GM12878 (cell line): Measurements from ENCODE around the gene RCC2. TPM values are rescaled to one million over a fixed set of nuclear protein-coding genes. Genes with fewer than 3 reads are reported as not detected.

Source experiments
- ATAC-seq: fragments of 200-7000 bp; cut with Tn5 transposase; 3 replicates; pipeline ENCODE4 v1.9.1; 2020; ENCODE audit warnings: mild to moderate bottlenecking, moderate library complexity
- BruUV-seq: library from RNA; stranded (reverse); fragments of 400-500 nt; replicated peaks from 2 replicates; lab custom pipeline; 2021; lab: Mats Ljungman, UMichigan
- CTCF ChIA-PET: fragments of 300-600 bp; sonication (Branson Sonifier 250); formaldehyde crosslinking; extraction: SDS; loops from one replicate; lab custom pipeline; 2021; ENCODE audit warnings: inconsistent platforms; lab: Yijun Ruan, JAX
- POLR2A ChIA-PET: fragments of 350-600 bp; formaldehyde crosslinking; extraction: SDS; loops from one replicate; lab custom pipeline; 2021; ENCODE audit warnings: inconsistent platforms; lab: Charles Lee
- RAD21 ChIA-PET: fragments of 300-600 bp; sonication (Branson Sonifier 250); formaldehyde crosslinking; loops from one replicate; lab custom pipeline; 2023; ENCODE audit warnings: antibody characterized with exemption; ENCODE audit not compliant: unreplicated experiment; lab: Charles Lee
- SMC1A ChIA-PET: fragments of 300-600 bp; sonication (Branson Sonifier 250); formaldehyde crosslinking; loops from one replicate; lab custom pipeline; 2023; ENCODE audit not compliant: unreplicated experiment, uncharacterized antibody; lab: Charles Lee
- DNase-seq: peaks from one replicate; pipeline ENCODE4 v3.0.0-alpha.2; 2011; ENCODE audit warnings: low read depth, low spot score
- FAIRE-seq: peaks from 3 replicates; lab custom pipeline; 2011; peaks lifted over from hg19 to GRCh38; lab: Jason Lieb, UNC
- H2AFZ ChIP-seq: 2 replicates; pipeline ENCODE4 v1.6.0; 2011; ENCODE audit warnings: low read depth, low read length, control low read depth; ENCODE audit not compliant: control insufficient read depth
- H3K27ac ChIP-seq: 2 replicates; pipeline ENCODE4 v1.5.1; 2011; ENCODE audit warnings: control low read depth; ENCODE audit not compliant: control insufficient read depth, insufficient read depth
- H3K27me3 ChIP-seq, 2 experiments: replicated peaks in 1 of 2; 2 replicates each; pipeline versions ENCODE4 v1.6.0 to v1.6.1; 2011; ENCODE audit warnings: low read length in 1 of 2; ENCODE audit not compliant: control insufficient read depth in 2 of 2, insufficient read depth in 2 of 2
- H3K36me3 ChIP-seq, 2 experiments: 2 replicates each; pipeline ENCODE4 v1.5.1; 2011; ENCODE audit warnings: low read length in 1 of 2; ENCODE audit not compliant: control insufficient read depth in 2 of 2, insufficient read depth in 2 of 2
- H3K4me1 ChIP-seq: 2 replicates; pipeline ENCODE4 v1.6.1; 2011; ENCODE audit warnings: mild to moderate bottlenecking, low read length, moderate library complexity, mixed read lengths; ENCODE audit not compliant: control insufficient read depth, insufficient read depth
- H3K4me2 ChIP-seq: 2 replicates; pipeline ENCODE4 v1.6.0; 2011; ENCODE audit warnings: control low read depth; ENCODE audit not compliant: control insufficient read depth, insufficient read depth
- H3K4me3 ChIP-seq: fragments of 200-600 bp; sonication (generic); 2 replicates; pipeline ENCODE4 v1.5.1; 2016
- H3K79me2 ChIP-seq: 2 replicates; pipeline ENCODE4 v1.6.0; 2011; ENCODE audit warnings: low read length; ENCODE audit not compliant: control insufficient read depth, insufficient read depth
- H3K9ac ChIP-seq: 2 replicates; pipeline ENCODE4 v1.8.0; 2011; ENCODE audit warnings: low read length, control low read depth, mixed read lengths; ENCODE audit not compliant: control insufficient read depth, insufficient read depth
- H3K9me3 ChIP-seq: replicated peaks from 3 replicates; pipeline ENCODE4 v1.5.1; 2011; ENCODE audit warnings: mild to moderate bottlenecking, low read length; ENCODE audit not compliant: control insufficient read depth, insufficient read depth
- H4K20me1 ChIP-seq: 2 replicates; pipeline ENCODE4 v1.6.0; 2011; ENCODE audit not compliant: control insufficient read depth, insufficient read depth
- EGR1 ChIP-seq, 2 experiments: IDR thresholded peaks; 1 replicate in 1 of 2; 2 replicates in 1 of 2; pipeline ENCODE4 v1.6.1; 2011 to 2012; ENCODE audit warnings: low read depth in 2 of 2, low read length in 2 of 2, borderline replicate concordance in 1 of 2, mild to moderate bottlenecking in 1 of 2, moderate library complexity in 1 of 2
- MXI1 ChIP-seq: fragments of 150-350 bp; IDR thresholded peaks from 2 replicates; pipeline ENCODE4 v1.6.1; 2011; ENCODE audit warnings: low read depth, mild to moderate bottlenecking, inconsistent platforms, low read length, improper control_type of control experiment
- POLR2A ChIP-seq: IDR thresholded peaks from 2 replicates; pipeline ENCODE4 v1.6.1; 2011; ENCODE audit warnings: low read depth, mild to moderate bottlenecking, low read length
- RUNX3 ChIP-seq: IDR thresholded peaks from 2 replicates; pipeline ENCODE4 v1.6.1; 2012; ENCODE audit warnings: low read length, inconsistent platforms
- YY1 ChIP-seq: IDR thresholded peaks from 2 replicates; pipeline ENCODE4 v1.6.1; 2011; ENCODE audit warnings: low read depth, mild to moderate bottlenecking, low read length
- WGBS: methylation state at CpG from one replicate; pipeline ENCODE4 v1.1.6; 2016; ENCODE audit warnings: low lambda C conversion rate; ENCODE audit not compliant: insufficient replicate concordance, insufficient coverage; ENCODE audit errors: missing lambda C conversion rate; 5-methylcytosine and 5-hydroxymethylcytosine counted together
- in situ Hi-C: fragments of 300-500 bp; cut with MboI; formaldehyde crosslinking; loops from 9 replicates; pipeline ENCODE4 v1.14.3; 2018; ENCODE audit warnings: mixed read lengths
- intact Hi-C: fragments of 100-400 bp; cut with micrococcal nuclease; formaldehyde crosslinking; loops from one replicate; pipeline ENCODE4 v1.14.2; 2022; ENCODE audit not compliant: unreplicated experiment
- polyA plus RNA-seq, 11 experiments: library from polyadenylated mRNA; depleted of rRNA in 4 of 11; unstranded in 6 of 11; stranded (reverse) in 5 of 11; fragments of >200 nt; fragmentation: Nextera tagmentation in 4 of 11; fragmentation: Illumina TruSeq in 1 of 11; extraction: Ambion mirVana in 4 of 11; extraction: Trizol in 1 of 11; gene quantifications; 1 replicate in 1 of 11; 2 replicates in 10 of 11; pipeline versions ENCODE4 v1.2.1 to v1.2.3, GENCODE V29; 2011 to 2016; ENCODE audit warnings: inconsistent platforms in 2 of 11, missing spikeins in 2 of 11, low read depth in 1 of 11
- total RNA-seq, 4 experiments: library from RNA; depleted of rRNA in 3 of 4; stranded (reverse); fragments of >200 nt in 3 of 4; fragmentation: Illumina TruSeq in 1 of 4; extraction: Trizol in 1 of 4; gene quantifications; 2 replicates each; pipeline versions ENCODE4 v1.2.1 to v1.2.3, GENCODE V29; 2013 to 2021
- TF ChIP-seq, protein P1 (sequence below): fragments of 450-650 bp; IDR thresholded peaks from 2 replicates; pipeline ENCODE4 v1.6.1; 2017; ENCODE audit warnings: mild to moderate bottlenecking, moderate library complexity

RCC2 gene
- total and polyA plus RNA-seq, 10 of the 15 experiments (the other 5 are each of a cell fraction or from before 2014, with no cell fraction given), result 10.7 to 176 (median 85.5) TPM

DNA sequence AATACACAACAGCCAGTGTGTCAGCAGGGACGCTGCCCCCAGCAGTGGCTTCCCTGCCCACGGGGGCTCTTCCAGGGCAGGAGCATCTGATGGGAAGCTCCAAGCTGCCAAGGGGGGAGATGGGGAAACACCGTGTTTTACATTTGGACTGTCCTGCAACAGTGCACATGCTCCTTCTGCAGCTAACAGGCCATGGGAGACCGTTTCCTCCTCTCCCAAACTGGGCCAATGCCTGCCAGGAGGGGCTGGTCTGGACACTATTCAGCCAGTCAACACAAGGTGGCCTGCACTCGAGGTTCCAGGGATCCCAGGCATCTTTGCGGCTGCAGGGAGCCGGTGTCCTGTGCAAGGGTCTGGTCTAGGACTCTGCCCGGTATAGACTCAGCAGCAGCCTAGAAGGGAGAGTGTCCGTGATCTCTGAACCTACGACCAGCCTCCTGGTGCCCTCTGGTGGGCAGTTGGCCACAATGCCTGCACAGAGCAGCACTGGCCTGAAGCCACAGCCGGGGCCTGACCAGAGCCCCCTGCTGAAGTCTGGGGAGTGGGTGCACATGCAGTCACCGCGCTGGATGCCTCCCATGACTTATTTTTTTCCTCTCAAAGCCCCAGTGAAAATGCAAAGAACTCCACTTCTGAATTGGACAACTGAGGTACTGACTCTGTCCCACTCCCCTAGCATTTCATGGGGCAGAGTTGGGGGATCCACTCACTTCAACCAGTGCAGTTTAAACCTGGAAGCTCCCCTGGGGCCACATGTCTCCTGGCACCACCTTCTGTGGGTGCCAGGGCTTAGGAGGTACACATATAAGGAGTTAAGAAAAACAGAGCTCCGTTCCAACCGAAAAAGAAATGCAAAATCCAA, 33.3 kb downstream of the RCC2 start (continued):
- TF ChIP-seq, protein P1, sequence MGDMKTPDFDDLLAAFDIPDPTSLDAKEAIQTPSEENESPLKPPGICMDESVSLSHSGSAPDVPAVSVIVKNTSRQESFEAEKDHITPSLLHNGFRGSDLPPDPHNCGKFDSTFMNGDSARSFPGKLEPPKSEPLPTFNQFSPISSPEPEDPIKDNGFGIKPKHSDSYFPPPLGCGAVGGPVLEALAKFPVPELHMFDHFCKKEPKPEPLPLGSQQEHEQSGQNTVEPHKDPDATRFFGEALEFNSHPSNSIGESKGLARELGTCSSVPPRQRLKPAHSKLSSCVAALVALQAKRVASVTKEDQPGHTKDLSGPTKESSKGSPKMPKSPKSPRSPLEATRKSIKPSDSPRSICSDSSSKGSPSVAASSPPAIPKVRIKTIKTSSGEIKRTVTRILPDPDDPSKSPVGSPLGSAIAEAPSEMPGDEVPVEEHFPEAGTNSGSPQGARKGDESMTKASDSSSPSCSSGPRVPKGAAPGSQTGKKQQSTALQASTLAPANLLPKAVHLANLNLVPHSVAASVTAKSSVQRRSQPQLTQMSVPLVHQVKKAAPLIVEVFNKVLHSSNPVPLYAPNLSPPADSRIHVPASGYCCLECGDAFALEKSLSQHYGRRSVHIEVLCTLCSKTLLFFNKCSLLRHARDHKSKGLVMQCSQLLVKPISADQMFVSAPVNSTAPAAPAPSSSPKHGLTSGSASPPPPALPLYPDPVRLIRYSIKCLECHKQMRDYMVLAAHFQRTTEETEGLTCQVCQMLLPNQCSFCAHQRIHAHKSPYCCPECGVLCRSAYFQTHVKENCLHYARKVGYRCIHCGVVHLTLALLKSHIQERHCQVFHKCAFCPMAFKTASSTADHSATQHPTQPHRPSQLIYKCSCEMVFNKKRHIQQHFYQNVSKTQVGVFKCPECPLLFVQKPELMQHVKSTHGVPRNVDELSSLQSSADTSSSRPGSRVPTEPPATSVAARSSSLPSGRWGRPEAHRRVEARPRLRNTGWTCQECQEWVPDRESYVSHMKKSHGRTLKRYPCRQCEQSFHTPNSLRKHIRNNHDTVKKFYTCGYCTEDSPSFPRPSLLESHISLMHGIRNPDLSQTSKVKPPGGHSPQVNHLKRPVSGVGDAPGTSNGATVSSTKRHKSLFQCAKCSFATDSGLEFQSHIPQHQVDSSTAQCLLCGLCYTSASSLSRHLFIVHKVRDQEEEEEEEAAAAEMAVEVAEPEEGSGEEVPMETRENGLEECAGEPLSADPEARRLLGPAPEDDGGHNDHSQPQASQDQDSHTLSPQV, result no peak
- TF ChIP-seq RUNX3, result peak; percentile 26; the same call in 1 of the 2 replicates
- TF ChIP-seq MXI1, result no peak

DNA sequence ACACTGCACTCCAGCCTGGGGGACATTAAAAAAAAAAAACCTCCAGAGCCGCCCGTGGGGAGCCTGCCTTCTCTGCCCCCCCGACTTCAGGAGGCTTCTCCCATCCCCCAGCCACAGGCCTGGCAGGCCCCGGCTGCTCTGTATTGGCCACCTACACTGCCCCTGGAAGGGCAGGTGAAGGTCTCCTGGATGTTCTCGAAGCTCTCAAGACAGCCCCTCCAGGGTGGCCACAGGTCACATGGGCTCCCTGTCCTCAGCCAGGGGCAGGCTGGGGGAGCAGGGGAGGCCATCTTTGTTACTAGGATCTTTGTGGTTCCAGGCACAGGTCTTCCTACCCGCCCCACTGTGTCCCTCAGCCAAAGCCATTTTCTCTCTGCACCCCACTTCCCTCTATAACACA, 34.7 kb downstream of the RCC2 start:
- ChIA-PET RAD21 (no interaction called here), CTCF (interaction anchor here (0.6 to 1.5 kb wide), 2 partner anchors 160 to 343 kb away, joined by 3 read pairs; no protein-coding TSS in a partner anchor), SMC1A (no interaction called here), POLR2A (no interaction called here)
- ATAC-seq (no peak), DNase-seq (no peak), FAIRE-seq (no peak)
- Histone ChIP-seq H3K79me2 (no peaks in the 10 kb centered on the region), H3K27me3 (no peaks in the 10 kb centered on the region), H2AFZ (no peak overlapping the region), H3K9me3 (no peaks in the 10 kb centered on the region), H3K9ac (no peak overlapping the region), H3K4me2 (no peak overlapping the region), H3K27ac (no peak overlapping the region), H3K36me3 (peaks cover 13% of the 10 kb centered on the region in 2 experiments; a peak in 3 of 4 replicates), H4K20me1 (no peaks in the 10 kb centered on the region; the same call in 1 of the 2 replicates), H3K4me3 (no peak overlapping the region), H3K4me1 (no peaks in the 10 kb centered on the region)
- BruUV-seq, result no TSS peak
- intact Hi-C loops, result no loop called here
- 44% methylated on average over 6 of the region's 6 CpGs for WGBS
- in situ Hi-C loops, result no loop called here
- TF ChIP-seq POLR2A (0 out of 2 replicates have a peak, but pooled peaks have one; percentile 19), EGR1 (IDR thresholded peaks at IDR 0.05; ENCODE audit: borderline replicate concordance in 1 of 2, low read depth in 2 of 2, low read length in 2 of 2) (no peak), YY1 (peak; percentile 36; the same call in 1 of the 2 replicates)
